HG03108 (cell line): Measurements from ENCODE around the gene EPHB4.

Experiments
- ATAC-seq: cut with Tn5 transposase; IDR thresholded peaks from one replicate; pipeline ENCODE4 v1.9.1; 2021; ENCODE audit warnings: moderate library complexity; ENCODE audit not compliant: unreplicated experiment

EPHB4 gene

DNA sequence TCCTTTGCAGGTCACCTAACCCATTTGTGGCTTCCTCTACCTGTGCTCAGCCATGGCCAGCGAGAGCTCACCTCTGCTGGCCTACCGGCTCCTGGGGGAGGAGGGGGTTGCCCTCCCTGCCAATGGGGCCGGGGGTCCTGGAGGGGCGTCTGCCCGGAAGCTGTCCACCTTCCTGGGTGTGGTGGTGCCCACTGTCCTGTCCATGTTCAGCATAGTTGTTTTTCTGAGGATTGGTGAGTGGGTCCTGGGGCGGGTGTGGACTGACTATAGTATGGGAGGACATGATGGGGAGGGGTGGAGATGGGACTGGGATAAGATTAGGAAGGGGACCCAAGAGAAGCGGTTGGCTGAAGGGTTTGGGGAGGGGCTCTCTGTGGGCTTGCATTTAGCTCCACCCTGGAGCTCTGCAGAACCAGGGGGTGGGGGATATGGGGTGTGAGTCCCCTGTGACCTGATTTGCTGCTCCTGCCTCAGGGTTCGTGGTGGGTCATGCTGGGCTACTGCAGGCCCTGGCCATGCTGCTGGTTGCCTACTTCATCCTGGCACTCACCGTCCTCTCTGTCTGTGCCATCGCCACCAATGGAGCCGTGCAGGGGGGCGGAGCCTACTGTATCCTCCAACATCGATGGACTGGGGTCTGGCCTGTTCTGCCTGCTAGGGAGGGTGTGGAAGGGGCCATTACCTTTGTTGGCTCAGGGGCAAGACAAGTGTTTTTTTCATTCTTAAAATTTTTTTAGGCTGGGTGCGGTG, 27.0 kb upstream of the EPHB4 start:
- ATAC-seq: no peak

- ATAC-seq: peak; percentile 91
These were observed 24.9 kb upstream of the EPHB4 start, which contains the start of gene SLC12A9 for GRCh38 chr7:100852048-100852872. Gene SLC12A9, plus strand, starts transcription at chr7:100852713. Its CDS starts 1,485 bp downstream, at chr7:100854198.

DNA sequence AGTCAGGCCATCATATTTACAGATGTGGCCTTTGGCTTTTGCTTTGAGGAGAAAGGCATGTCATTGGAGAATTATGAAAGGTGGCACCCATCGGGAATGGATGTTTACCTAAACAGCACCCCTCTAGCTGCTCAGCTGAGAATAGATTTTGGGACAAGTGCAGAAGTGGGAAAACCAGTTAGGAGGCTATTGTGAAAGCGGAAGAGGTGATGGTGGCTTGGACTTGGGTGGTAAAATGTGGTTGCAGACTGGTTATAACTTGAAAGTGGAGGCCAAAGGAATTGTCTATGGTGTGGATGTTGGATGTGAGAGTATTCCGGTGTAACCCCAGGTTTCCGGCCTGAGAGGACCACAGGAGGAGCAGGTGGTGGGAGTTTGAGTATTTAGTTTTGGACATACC, 20.0 kb upstream of the EPHB4 start:
- no peak for ATAC-seq

- no peak for ATAC-seq
These were observed 13.3 kb upstream of the EPHB4 start for GRCh38 chr7:100840470-100841100.

- ATAC-seq: no peak
These were observed 12.0 kb upstream of the EPHB4 start for GRCh38 chr7:100839361-100839760.

DNA sequence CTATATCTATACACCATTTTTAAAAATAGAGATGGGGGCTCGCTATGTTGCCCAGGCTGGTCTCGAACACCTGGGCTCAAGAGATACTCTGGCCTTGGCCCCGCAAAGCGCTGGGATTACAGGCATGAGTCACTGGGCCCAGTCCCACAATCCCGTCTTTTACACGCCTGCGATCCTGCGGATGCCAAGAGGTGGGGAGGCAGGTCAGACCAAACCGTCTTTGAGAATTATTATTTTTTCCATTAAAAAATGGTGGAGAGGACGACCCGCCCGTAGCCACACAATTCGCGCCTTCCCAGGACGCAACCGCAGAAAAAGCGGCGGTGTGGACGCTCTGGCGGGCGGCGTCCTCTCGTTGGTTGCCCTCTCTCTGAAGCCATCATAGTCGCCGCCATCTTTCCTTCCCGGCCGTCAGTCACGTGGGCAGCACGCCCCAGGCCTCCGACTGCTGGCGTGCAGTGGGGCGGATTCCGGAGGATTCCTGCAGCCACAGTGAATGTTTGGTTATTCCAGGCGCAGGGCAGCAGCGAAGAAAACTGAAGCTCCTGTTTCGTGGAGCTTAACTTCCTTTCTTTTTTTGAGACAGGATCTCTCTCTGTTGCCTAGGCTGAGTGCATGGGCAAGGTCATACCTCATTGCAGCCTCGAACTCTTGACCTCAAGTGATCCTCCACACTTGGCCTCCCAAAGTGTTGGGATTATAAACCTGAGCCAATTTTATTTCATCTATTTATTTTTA, 9.9 kb upstream of the EPHB4 start:
- no peak for ATAC-seq

DNA sequence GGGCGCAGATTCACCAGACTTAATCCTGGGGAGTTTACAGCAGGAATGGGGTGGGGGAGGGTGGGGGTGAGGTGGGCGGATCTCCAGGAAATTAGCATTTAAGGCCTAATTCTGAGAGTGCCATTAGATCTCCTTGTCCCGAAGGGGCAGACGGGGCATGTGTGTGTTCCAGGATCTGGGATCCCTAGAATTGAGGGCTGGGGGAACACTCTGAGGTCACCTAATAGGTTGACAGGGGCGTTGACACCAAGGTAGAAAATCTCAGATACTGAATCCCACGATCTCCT, 9.4 kb upstream of the EPHB4 start:
- ATAC-seq: no peak

- no peak for ATAC-seq
These were observed 8.8 kb upstream of the EPHB4 start for GRCh38 chr7:100835903-100836811.

GRCh38 chr7:100832281-100832633, 4.9 kb upstream of the EPHB4 start:
- no peak for ATAC-seq

GRCh38 chr7:100830396-100830795, 3.1 kb upstream of the EPHB4 start:
- no peak for ATAC-seq

GRCh38 chr7:100829150-100829716, 1.9 kb upstream of the EPHB4 start:
- no peak for ATAC-seq

DNA sequence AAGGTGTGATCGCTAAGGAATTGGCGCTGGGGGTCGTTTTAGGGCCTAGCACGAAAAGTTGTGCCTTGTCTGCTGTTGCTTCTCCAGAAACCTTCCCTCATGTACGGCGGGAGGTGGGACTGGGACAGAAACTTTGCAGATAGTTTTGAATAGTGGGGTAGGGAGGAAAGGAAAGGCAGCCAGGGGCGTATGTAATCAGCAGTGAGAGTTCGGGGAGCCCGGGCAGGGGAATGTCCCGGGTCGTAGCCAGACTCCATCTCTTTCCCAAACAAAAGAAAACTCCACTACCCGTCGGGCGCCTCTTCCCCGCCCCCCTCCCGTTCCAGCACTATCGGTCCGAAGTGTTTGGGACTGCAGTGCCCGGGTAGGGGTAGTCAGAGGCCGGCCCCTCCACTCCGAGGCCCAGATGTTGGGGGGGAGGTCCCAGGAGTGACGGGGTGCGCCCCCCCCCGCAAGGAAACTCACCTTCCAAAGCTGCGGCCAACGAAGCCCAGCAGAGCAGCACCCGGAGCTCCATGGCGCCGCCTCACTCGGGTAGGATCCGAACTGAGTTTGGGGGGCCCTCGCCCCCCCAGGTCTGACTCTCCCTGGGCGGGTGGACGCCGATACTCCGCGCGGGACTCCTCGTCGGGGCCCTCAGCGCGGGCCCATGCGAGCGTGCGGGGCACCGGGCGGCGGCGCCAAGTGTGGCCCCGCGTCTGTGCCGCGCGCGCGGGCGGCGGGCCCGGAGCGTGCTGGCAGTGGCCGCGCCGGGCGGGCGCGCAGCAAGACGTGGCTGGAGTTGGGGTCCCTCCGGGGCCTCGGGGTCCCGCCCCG, 601 bp downstream of the EPHB4 start:
- no peak for ATAC-seq

- no peak for ATAC-seq
These were observed 1.4 kb downstream of the EPHB4 start for GRCh38 chr7:100825751-100826513.

- no peak for ATAC-seq
These were observed 2.1 kb downstream of the EPHB4 start for GRCh38 chr7:100825215-100825671.

- no peak for ATAC-seq
These were observed 2.7 kb downstream of the EPHB4 start for GRCh38 chr7:100824499-100825214.

DNA sequence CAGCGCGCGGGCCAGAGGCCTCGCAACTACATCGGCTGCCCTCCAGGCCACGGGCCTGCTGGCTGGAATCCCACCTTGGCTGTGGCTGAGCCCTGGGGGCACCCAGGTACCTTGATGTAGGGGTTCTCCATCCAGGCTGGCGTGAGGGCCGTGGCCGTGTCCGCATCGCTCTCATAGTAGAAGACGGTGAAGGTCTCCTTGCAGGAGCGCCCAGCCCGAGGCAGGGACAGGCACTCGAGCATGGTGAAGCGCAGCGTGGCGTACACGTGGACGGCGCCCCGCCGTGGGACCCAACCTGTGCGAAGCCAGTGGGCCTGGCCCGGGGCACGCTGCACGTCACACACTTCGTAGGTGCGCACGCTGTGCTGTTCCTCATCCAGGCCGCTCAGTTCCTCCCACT, 3.8 kb downstream of the EPHB4 start:
- no peak for ATAC-seq

- no peak for ATAC-seq
These were observed 4.2 kb downstream of the EPHB4 start for GRCh38 chr7:100823140-100823525.
